Upper lobe of right lung (tissue), 1 donor: ENCODE measurements around the gene FAM72A. TPM values are rescaled to one million over a fixed set of nuclear protein-coding genes. Genes with fewer than 3 reads are reported as not detected.
"Not testable (repeated sequence)": the region's sequence is repeated elsewhere in the genome, so short reads cannot be mapped to it uniquely, and the experiment has no call there.

ENCODE experiments used
- ATAC-seq: fragments of 200-7000 bp; cut with Tn5 transposase; one replicate; pipeline ENCODE4 v1.9.1; 2020; ENCODE audit warnings: mild to moderate bottlenecking, moderate library complexity
- DNase-seq: peaks from one replicate; pipeline ENCODE4 v3.0.0-alpha.2; 2020
- H3K27ac ChIP-seq: fragments of 200-600 bp; one replicate; pipeline ENCODE4 v1.8.0; 2022
- H3K27me3 ChIP-seq: fragments of 200-600 bp; one replicate; pipeline ENCODE4 v1.8.0; 2022; ENCODE audit warnings: mild to moderate bottlenecking
- H3K36me3 ChIP-seq: fragments of 200-600 bp; one replicate; pipeline ENCODE4 v1.8.0; 2022
- H3K4me1 ChIP-seq: fragments of 200-600 bp; one replicate; pipeline ENCODE4 v1.8.0; 2022
- H3K4me3 ChIP-seq: fragments of 200-600 bp; one replicate; pipeline ENCODE4 v1.8.0; 2022; ENCODE audit warnings: mild to moderate bottlenecking
- H3K9me3 ChIP-seq: fragments of 200-600 bp; one replicate; pipeline ENCODE4 v1.8.0; 2022
- intact Hi-C: fragments of 100-400 bp; cut with DNase I; formaldehyde crosslinking; loops from one replicate; pipeline ENCODE4 v1.11.0; 2022
- total RNA-seq: library from RNA; stranded (reverse); fragmentation: NEBNext Ultra II Directional; extraction: Animal tissue kit (Norgen Biotek cat#: 25700); gene quantifications from one replicate; pipeline ENCODE4 v1.2.1, GENCODE V29; 2021
- donor health status: DM: no; HTN: yes; CAD: no; lungs with severe emphysema.

Gene FAM72A
- total RNA-seq, 1 donor from 2014 or later: 4.4 TPM

- H3K4me1 ChIP-seq, H3K4me3 ChIP-seq, H3K27me3 ChIP-seq, ATAC-seq, H3K36me3 ChIP-seq, intact Hi-C loops, H3K27ac ChIP-seq, DNase-seq, H3K9me3 ChIP-seq: not testable (repeated sequence)
Measured at GRCh38 chr1:206196748-206197424, 5.8 kb downstream of the FAM72A start.

GRCh38 chr1:206195182-206195581 is 7.5 kb downstream of the FAM72A start:
- DNase-seq, H3K4me1 ChIP-seq, ATAC-seq: not testable (repeated sequence)

DNA sequence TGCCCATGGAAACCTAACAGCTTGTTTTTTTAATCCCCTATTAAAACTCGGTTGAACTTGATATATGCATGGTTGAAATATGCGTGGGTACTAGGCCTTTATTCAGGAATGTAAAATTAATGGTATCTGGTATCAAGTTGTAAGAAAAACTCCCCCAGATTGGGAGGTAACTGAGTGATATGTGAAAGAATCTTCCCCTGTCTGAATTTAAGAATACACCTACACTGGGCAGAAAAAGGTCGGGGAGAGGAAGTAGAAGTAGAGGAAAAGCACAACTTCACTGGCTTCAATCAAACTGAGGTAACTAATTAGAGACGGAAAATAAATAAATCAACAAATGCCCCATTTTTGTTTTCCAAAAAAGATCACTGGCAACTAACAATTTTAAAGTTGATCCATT is 15.8 kb downstream of the FAM72A start:
- H3K9me3 ChIP-seq, H3K4me3 ChIP-seq, DNase-seq, intact Hi-C loops, H3K4me1 ChIP-seq, H3K36me3 ChIP-seq, H3K27ac ChIP-seq, H3K27me3 ChIP-seq, ATAC-seq: not testable (repeated sequence)

More at GRCh38 chr1:206195182-206195581, 7.5 kb downstream of the FAM72A start:
- H3K9me3 ChIP-seq, H3K36me3 ChIP-seq, intact Hi-C loops, H3K4me3 ChIP-seq, H3K27me3 ChIP-seq, H3K27ac ChIP-seq: not testable (repeated sequence)

GRCh38 chr1:206185778-206186177 is 16.9 kb downstream of the FAM72A start:
- H3K27ac ChIP-seq, intact Hi-C loops, H3K4me3 ChIP-seq, DNase-seq, H3K36me3 ChIP-seq, ATAC-seq, H3K9me3 ChIP-seq, H3K4me1 ChIP-seq, H3K27me3 ChIP-seq: not testable (repeated sequence)

DNA sequence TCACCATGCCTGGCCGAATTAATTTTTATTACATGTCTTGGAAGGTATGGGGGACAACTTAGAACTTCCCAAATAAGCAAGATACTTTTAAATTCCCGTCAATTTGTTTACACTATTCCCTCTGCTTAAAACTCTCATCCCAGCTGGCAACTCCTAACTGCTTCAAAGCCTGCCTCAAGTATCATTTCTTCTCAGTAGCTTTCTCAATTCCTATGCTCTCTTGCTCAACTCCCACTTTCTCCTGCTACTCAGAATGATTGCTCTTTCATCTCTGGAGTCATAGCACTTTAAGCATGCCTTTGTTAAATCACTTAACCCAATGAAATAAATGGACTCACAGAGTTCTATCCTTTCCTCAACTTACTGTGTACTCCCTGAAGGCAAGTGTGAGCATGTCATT is 18.9 kb downstream of the FAM72A start:
- H3K27ac ChIP-seq, H3K36me3 ChIP-seq, H3K4me3 ChIP-seq, DNase-seq, intact Hi-C loops, H3K9me3 ChIP-seq, H3K4me1 ChIP-seq, H3K27me3 ChIP-seq: not testable (repeated sequence)
- ATAC-seq: peak; percentile 61

DNA sequence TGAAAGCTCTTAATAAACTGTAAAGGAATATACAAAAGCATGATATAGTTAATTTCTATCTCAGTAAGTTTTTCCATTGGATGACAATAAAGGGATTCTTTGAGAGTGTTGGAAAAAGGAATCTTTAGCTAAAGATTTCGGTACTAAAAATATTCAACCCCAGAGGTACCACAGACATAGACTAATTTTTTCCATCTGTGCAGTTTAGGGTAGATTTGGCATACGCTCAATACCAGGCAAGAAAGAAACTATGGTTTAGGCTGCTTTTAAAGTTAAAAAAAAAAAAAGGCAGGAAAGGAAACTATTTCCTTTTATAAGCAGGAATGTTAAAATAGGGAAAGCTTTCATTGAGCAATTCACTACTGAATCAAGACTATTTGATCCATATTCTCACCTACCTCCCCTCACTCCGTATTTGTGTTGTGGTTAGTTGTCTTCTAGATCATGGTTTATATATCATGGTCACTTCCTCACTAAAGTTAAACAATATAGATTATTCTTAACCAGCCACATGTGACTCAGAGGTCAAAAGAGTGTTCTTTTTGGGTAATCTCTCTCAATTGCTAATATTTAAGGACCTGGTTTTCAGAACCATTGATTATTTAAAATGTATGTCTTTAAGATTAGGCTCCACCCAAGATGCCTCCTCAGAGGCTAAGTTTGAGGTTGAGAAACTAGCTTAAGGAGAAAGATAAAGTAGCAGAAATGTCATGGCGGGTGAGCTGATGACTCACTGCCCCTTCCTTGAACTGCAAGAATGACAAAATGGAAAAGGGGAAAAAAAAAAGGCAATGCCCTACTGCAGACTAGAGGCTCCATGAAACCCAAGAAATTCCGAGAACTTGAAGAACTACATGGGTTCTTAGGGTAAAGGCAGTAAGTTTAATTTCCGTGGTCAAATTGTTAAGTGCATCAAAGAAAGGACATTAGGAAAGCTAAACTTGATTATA is 20.0 kb downstream of the FAM72A start:
- peak; percentile 66 for ATAC-seq
- intact Hi-C loops, H3K4me1 ChIP-seq, H3K36me3 ChIP-seq, DNase-seq, H3K27me3 ChIP-seq, H3K9me3 ChIP-seq, H3K27ac ChIP-seq, H3K4me3 ChIP-seq: not testable (repeated sequence)

GRCh38 chr1:206179666-206180065 is 23.0 kb downstream of the FAM72A start:
- H3K36me3 ChIP-seq, H3K4me1 ChIP-seq, H3K4me3 ChIP-seq, H3K9me3 ChIP-seq, H3K27me3 ChIP-seq, H3K27ac ChIP-seq, DNase-seq, ATAC-seq, intact Hi-C loops: not testable (repeated sequence)

GRCh38 chr1:206178061-206178989 is 24.3 kb downstream of the FAM72A start:
- H3K36me3 ChIP-seq, H3K4me3 ChIP-seq, H3K9me3 ChIP-seq, DNase-seq, H3K4me1 ChIP-seq, H3K27ac ChIP-seq, intact Hi-C loops, H3K27me3 ChIP-seq, ATAC-seq: not testable (repeated sequence)

- H3K36me3 ChIP-seq, H3K27me3 ChIP-seq, intact Hi-C loops, H3K27ac ChIP-seq, ATAC-seq, H3K9me3 ChIP-seq, H3K4me1 ChIP-seq, H3K4me3 ChIP-seq, DNase-seq: not testable (repeated sequence)
Measured at GRCh38 chr1:206176114-206176502, 26.5 kb downstream of the FAM72A start.

DNA sequence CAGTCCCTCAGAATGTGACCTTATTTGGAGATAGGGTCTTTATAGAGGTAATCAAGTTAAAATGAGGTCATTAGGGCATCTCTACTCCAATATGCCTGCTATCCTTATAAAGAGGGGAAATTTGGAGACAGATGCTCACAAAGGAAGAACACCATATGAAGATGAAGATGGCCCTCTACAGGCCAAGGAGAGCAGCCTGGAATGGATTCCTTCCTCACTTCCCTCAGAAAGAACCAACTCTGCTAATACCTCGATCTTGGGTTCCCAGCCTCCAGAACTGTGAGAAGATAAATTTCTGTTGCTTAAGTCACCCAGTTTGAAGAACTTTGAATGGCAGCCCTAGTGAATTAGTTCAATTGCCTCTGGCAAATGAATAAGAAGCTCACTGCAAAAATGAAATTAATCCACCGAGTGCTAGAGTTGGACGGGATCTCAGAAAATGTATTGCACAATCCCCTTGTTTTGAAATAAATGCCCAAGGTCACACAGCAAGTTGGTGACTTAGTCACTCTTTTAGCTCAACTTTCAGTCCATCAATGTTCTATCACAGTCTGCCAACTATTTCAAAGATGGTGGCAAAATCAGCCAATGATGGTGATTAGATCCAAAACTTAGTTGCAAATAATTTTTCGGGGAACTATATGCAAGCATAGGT is 27.1 kb downstream of the FAM72A start:
- H3K4me3 ChIP-seq, H3K27ac ChIP-seq, H3K27me3 ChIP-seq, H3K36me3 ChIP-seq, intact Hi-C loops, H3K9me3 ChIP-seq, H3K4me1 ChIP-seq, DNase-seq: not testable (repeated sequence)
- ATAC-seq: peak; percentile 69
